PC-3 (cell line): Measurements from ENCODE around the gene ST6GALNAC6. TPM values are rescaled to one million over a fixed set of nuclear protein-coding genes. Genes with fewer than 3 reads are reported as not detected.
A peak's percentile ranks its signal among the peaks of the same experiment; 100 is the strongest.

Source experiments
- ATAC-seq: fragments of 200-7000 bp; cut with Tn5 transposase; 2 replicates; pipeline ENCODE4 v1.9.1; 2020; ENCODE audit warnings: mild to moderate bottlenecking, moderate library complexity
- BruUV-seq: library from RNA; stranded (reverse); fragments of 400-500 nt; replicated peaks from 2 replicates; lab custom pipeline; 2021; lab: Mats Ljungman, UMichigan
- CTCF ChIA-PET: fragments of 300-600 bp; sonication (Branson Sonifier 250); formaldehyde crosslinking; loops from one replicate; lab custom pipeline; 2022; ENCODE audit warnings: antibody characterized with exemption; lab: Charles Lee
- POLR2A ChIA-PET: fragments of 300-600 bp; sonication (Branson Sonifier 250); formaldehyde crosslinking; loops from one replicate; lab custom pipeline; 2022; ENCODE audit warnings: antibody characterized with exemption; ENCODE audit not compliant: unreplicated experiment; lab: Charles Lee
- DNase-seq: peaks from one replicate; pipeline ENCODE4 v3.0.0-alpha.2; 2015
- H2AFZ ChIP-seq: fragments of 300-600 bp; sonication (generic); 2 replicates; pipeline ENCODE4 v1.6.0; 2016; ENCODE audit warnings: antibody characterized with exemption, low read length
- H3F3A ChIP-seq: fragments of 300-600 bp; sonication (generic); one replicate; pipeline ENCODE4 v1.6.0; 2017; ENCODE audit warnings: antibody characterized with exemption, low read length, control low read depth, mild to moderate bottlenecking; ENCODE audit not compliant: unreplicated experiment
- H3K27ac ChIP-seq: fragments of 300-600 bp; sonication (generic); 2 replicates; pipeline ENCODE4 v1.5.1; 2016; ENCODE audit warnings: mild to moderate bottlenecking, low read length
- H3K27me3 ChIP-seq: fragments of 300-600 bp; sonication (generic); 2 replicates; pipeline ENCODE4 v1.6.1; 2016; ENCODE audit warnings: low read length, mixed read lengths
- H3K36me3 ChIP-seq: fragments of 300-600 bp; sonication (generic); 2 replicates; pipeline ENCODE4 v1.6.1; 2016; ENCODE audit warnings: low read depth, mixed run types, low read length, mixed read lengths
- H3K4me1 ChIP-seq: fragments of 300-600 bp; sonication (generic); 2 replicates; pipeline ENCODE4 v1.5.1; 2016; ENCODE audit warnings: low read length; ENCODE audit not compliant: insufficient read depth
- H3K4me2 ChIP-seq: fragments of 300-600 bp; sonication (generic); 2 replicates; pipeline ENCODE4 v1.6.0; 2016; ENCODE audit warnings: low read length
- H3K4me3 ChIP-seq: fragments of 300-600 bp; sonication (generic); 2 replicates; pipeline ENCODE4 v1.5.1; 2016; ENCODE audit warnings: mild to moderate bottlenecking, low read length, mixed read lengths
- H3K79me2 ChIP-seq: fragments of 300-600 bp; sonication (generic); 2 replicates; pipeline ENCODE4 v1.6.1; 2017; ENCODE audit warnings: low read length, mixed read lengths
- H3K9ac ChIP-seq: fragments of 300-600 bp; sonication (generic); 2 replicates; pipeline ENCODE4 v1.6.0; 2016; ENCODE audit warnings: mild to moderate bottlenecking, low read length
- H3K9me2 ChIP-seq: fragments of 300-600 bp; sonication (generic); replicated peaks from 2 replicates; pipeline ENCODE4 v1.6.1; 2016; ENCODE audit warnings: mixed run types, low read length, mixed read lengths
- H3K9me3 ChIP-seq: fragments of 300-600 bp; sonication (generic); 2 replicates; pipeline ENCODE4 v1.6.1; 2016; ENCODE audit warnings: low read length, mixed read lengths
- H4K20me1 ChIP-seq: fragments of 300-600 bp; sonication (generic); 2 replicates; pipeline ENCODE4 v1.6.1; 2016; ENCODE audit warnings: low read length, mixed read lengths
- EZH2 ChIP-seq: fragments of 300-600 bp; sonication (generic); IDR thresholded peaks from one replicate; pipeline ENCODE4 v1.6.1; 2017; ENCODE audit warnings: antibody characterized with exemption, mild to moderate bottlenecking, low read length; ENCODE audit not compliant: unreplicated experiment
- EZH2phosphoT487 ChIP-seq: fragments of 300-600 bp; sonication (generic); IDR thresholded peaks from 2 replicates; pipeline ENCODE4 v1.6.1; 2018; ENCODE audit warnings: mild to moderate bottlenecking, antibody characterized with exemption, low read length, borderline replicate concordance
- intact Hi-C: fragments of 100-400 bp; cut with micrococcal nuclease; formaldehyde crosslinking; loops from 2 replicates; pipeline ENCODE4 v1.9.0; 2023
- total RNA-seq: library from RNA; depleted of rRNA; stranded (reverse); fragments of >200 nt; gene quantifications from 2 replicates; pipeline ENCODE4 v1.2.3, GENCODE V29; 2014
- TF ChIP-seq, protein P1 (sequence below): fragments of 300-600 bp; sonication (generic); conservative IDR thresholded peaks from 2 replicates; pipeline ENCODE4 v1.5.1; 2017; ENCODE audit warnings: antibody characterized with exemption, low read depth, mild to moderate bottlenecking, low read length

The ST6GALNAC6 gene
- total RNA-seq, 1 experiment from 2014 or later = 14.5 TPM

DNA sequence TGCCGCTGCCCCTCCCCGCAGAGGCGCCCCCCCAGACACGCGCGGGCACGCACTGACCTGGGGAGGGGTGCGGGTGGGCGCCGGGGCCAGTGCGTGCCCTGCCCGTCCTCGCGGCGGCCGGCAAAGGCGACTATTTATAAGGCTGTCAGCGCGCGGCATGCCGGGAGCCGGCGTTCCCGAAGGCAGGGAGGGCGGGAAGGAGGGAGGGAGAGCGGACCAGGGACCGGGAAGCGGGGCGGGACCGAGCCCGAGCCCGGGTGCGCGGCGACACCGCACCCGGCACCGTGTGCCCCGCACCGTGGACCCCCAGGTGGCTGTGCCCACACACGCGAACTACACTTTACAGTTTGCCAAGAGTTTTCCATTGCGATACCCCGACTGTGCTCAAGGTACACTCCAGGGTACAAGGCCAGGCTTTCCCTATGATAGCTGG is 21.8 kb downstream of the ST6GALNAC6 start, which contains the start of gene AK1:
AK1 (minus strand) TSS at position 110 of the 433 bp plus-strand sequence. CDS start 3,058 bp downstream, outside the sequence.
- BruUV-seq = no TSS peak

DNA sequence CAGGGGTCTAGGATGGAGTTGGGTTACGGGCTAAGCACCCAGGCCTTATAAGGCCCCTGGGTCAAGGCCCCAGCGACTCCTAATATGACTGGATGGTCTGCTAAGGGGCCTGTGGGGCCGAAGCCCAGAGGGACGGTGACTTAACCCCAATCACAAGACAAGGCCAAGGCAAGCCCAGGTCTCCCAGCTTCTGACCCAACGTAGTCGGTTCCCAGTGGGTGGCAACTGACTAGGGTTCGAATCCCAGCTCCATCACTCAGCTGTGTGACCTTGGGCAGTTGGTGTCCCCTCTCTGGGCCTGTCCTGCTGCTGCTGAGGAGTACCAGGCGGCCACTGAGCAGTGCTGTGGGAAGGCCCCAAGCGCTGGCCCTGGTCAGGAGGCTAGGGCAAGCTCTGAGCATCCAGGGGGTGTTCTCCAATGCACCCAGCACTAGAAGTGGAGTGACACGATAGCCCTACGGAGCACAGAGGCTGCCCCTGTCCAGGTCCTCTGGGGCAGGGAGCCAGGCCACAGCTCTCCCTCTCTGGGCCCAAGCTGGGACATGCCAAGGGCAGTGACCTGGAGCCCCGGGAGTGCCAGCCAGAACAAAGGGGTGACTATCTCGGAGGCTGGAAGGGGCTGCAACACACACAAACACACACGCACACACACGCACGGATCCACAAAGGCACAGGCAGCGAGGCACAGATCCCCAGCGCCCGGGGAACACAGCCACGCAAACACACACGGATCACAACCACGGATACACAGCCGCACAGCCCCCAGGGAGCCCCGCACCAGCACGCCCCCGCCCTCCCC is 22.4 kb downstream of the ST6GALNAC6 start:
- Histone ChIP-seq H3K79me2 (peaks cover 16% of the 10 kb centered on the region), H3K4me1 (peaks cover 17% of the 10 kb centered on the region), H3K9ac (peak overlapping the region; percentile 71), H3K4me3 (peak overlapping the region; percentile 77), H2AFZ (peak overlapping the region; percentile 90), H3K4me2 (peak overlapping the region; percentile 94), H3F3A (no peaks in the 10 kb centered on the region), H3K27ac (no peak overlapping the region), H3K36me3 (no peaks in the 10 kb centered on the region), H3K9me3 (no peaks in the 10 kb centered on the region), H4K20me1 (no peaks in the 10 kb centered on the region), H3K27me3 (no peaks in the 10 kb centered on the region), H3K9me2 (no peaks in the 10 kb centered on the region)
- BruUV-seq = TSS peak; percentile 80
- DNase-seq (no peak), ATAC-seq (peak; percentile 25)
- intact Hi-C loops = loop anchor here (5.0 kb wide), 1 partner anchor 40 kb away; the partner anchor contains the start of gene ST6GALNAC4
- POLR2A ChIA-PET = interaction anchor here (0.7 kb wide), 1 partner anchor 76 kb away, joined by 3 read pairs; no protein-coding TSS in a partner anchor
- TF ChIP-seq, protein P1, sequence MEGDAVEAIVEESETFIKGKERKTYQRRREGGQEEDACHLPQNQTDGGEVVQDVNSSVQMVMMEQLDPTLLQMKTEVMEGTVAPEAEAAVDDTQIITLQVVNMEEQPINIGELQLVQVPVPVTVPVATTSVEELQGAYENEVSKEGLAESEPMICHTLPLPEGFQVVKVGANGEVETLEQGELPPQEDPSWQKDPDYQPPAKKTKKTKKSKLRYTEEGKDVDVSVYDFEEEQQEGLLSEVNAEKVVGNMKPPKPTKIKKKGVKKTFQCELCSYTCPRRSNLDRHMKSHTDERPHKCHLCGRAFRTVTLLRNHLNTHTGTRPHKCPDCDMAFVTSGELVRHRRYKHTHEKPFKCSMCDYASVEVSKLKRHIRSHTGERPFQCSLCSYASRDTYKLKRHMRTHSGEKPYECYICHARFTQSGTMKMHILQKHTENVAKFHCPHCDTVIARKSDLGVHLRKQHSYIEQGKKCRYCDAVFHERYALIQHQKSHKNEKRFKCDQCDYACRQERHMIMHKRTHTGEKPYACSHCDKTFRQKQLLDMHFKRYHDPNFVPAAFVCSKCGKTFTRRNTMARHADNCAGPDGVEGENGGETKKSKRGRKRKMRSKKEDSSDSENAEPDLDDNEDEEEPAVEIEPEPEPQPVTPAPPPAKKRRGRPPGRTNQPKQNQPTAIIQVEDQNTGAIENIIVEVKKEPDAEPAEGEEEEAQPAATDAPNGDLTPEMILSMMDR = no peak
- TF ChIP-seq EZH2 (no peak), EZH2phosphoT487 (no peak)
- CTCF ChIA-PET = interaction anchor here (0.5 kb wide), 1 partner anchor 76 kb away, joined by 5 read pairs; no protein-coding TSS in a partner anchor

More for the DNA sequence above, 21.8 kb downstream of the ST6GALNAC6 start, which contains the start of gene AK1:
- H3K36me3 ChIP-seq = no peaks in the 10 kb centered on the region
- intact Hi-C loops = loop anchor here (5.0 kb wide), 1 partner anchor 40 kb away; the partner anchor contains the start of gene ST6GALNAC4
- H2AFZ ChIP-seq = peak within 1 kb of the TSS; percentile 90
- H3K9ac ChIP-seq = peak within 1 kb of the TSS; percentile 71
- H4K20me1 ChIP-seq = no peaks in the 10 kb centered on the region
- H3K4me3 ChIP-seq = peak within 1 kb of the TSS; percentile 77
- no peaks in the 10 kb centered on the region for H3F3A ChIP-seq
- DNase-seq = peak; percentile 62
- POLR2A ChIA-PET = no interaction called here
- H3K27ac ChIP-seq = no peak within 1 kb of the TSS
- no peaks in the 10 kb centered on the region for H3K9me2 ChIP-seq
- H3K4me2 ChIP-seq = peak within 1 kb of the TSS; percentile 94
- peaks cover 17% of the 10 kb centered on the region for H3K4me1 ChIP-seq
- peak; percentile 71 for ATAC-seq
- no peaks in the 10 kb centered on the region for H3K9me3 ChIP-seq
- H3K27me3 ChIP-seq = no peaks in the 10 kb centered on the region
- peaks cover 16% of the 10 kb centered on the region for H3K79me2 ChIP-seq
- TF ChIP-seq EZH2 (no peak), EZH2phosphoT487 (no peak)
- TF ChIP-seq, protein P1 = no peak
- CTCF ChIA-PET = interaction anchor here (0.5 kb wide), 1 partner anchor 76 kb away, joined by 5 read pairs; no protein-coding TSS in a partner anchor
